SK-N-SH (cell line): ENCODE data around the gene CAPZA2. TPM values are rescaled to one million over a fixed set of nuclear protein-coding genes. Genes with fewer than 3 reads are reported as not detected.

Experiments used
- CTCF ChIA-PET: fragments of 300-600, 350-600 bp; formaldehyde crosslinking; extraction: SDS; loops from one replicate; lab custom pipeline; 2021; lab: Yijun Ruan, JAX
- POLR2A ChIA-PET: fragments of 350-600 bp; sonication (Branson Sonifier 250); formaldehyde crosslinking; extraction: SDS; loops from one replicate; lab custom pipeline; 2020; ENCODE audit warnings: antibody characterized with exemption, inconsistent platforms; lab: Yijun Ruan, JAX
- DNase-seq: peaks from one replicate; pipeline ENCODE4 v3.0.0; 2012
- H2AFZ ChIP-seq: fragments of 200-600 bp; sonication (generic); 2 replicates; pipeline ENCODE4 v1.8.1; 2016; ENCODE audit warnings: antibody characterized with exemption, mild to moderate bottlenecking, low read depth
- H3F3A ChIP-seq: fragments of 200-600 bp; sonication (generic); replicated peaks from 2 replicates; pipeline ENCODE3; 2016; ENCODE audit warnings: antibody characterized with exemption, mild to moderate bottlenecking; ENCODE audit not compliant: insufficient read depth
- H3K27ac ChIP-seq, 2 experiments: fragments of 200-500 bp in 1 of 2; fragments of 200-600 bp in 1 of 2; sonication (Bioruptor generic) in 1 of 2; sonication (generic), shearing (Covaris generic) in 1 of 2; 2 replicates each; pipeline versions ENCODE4 v1.5.1 to v1.6.1; 2014 to 2016; ENCODE audit warnings: low read depth in 2 of 2, inconsistent platforms in 1 of 2, low read length in 1 of 2, mild to moderate bottlenecking in 1 of 2, mixed read lengths in 1 of 2
- H3K27me3 ChIP-seq: fragments of 200-600 bp; sonication (generic), shearing (Covaris generic); 2 replicates; pipeline ENCODE4 v1.6.1; 2016; ENCODE audit warnings: mixed run types; ENCODE audit not compliant: insufficient read depth
- H3K36me3 ChIP-seq, 2 experiments: fragments of 200-500 bp in 1 of 2; fragments of 200-600 bp in 1 of 2; sonication (Bioruptor generic) in 1 of 2; sonication (generic) in 1 of 2; replicated peaks in 1 of 2; 2 replicates each; pipeline versions ENCODE3 to v1.5.1; 2014 to 2016; ENCODE audit warnings: low read length in 1 of 2, mild to moderate bottlenecking in 1 of 2; ENCODE audit not compliant: insufficient read depth in 2 of 2, control insufficient read depth in 1 of 2
- H3K4me1 ChIP-seq, 2 experiments: fragments of 200-500 bp in 1 of 2; fragments of 200-600 bp in 1 of 2; sonication (Bioruptor generic) in 1 of 2; sonication (generic), shearing (Covaris generic) in 1 of 2; 2 replicates each; pipeline versions ENCODE4 v1.5.1 to v1.6.1; 2014 to 2016; ENCODE audit warnings: low read depth in 1 of 2, low read length in 1 of 2, mixed run types in 1 of 2; ENCODE audit not compliant: insufficient read depth in 2 of 2, control insufficient read depth in 1 of 2
- H3K4me2 ChIP-seq: fragments of 200-600 bp; sonication (generic), shearing (Covaris generic); 2 replicates; pipeline ENCODE4 v1.6.1; 2017; ENCODE audit warnings: mixed run types
- H3K4me3 ChIP-seq, 2 experiments: fragments of 200-500 bp in 1 of 2; fragments of 200-600 bp in 1 of 2; sonication (Bioruptor generic) in 1 of 2; sonication (generic), shearing (Covaris generic) in 1 of 2; 2 replicates each; pipeline versions ENCODE4 v1.5.1 to v1.8.1; 2014 to 2016; ENCODE audit warnings: low read depth in 2 of 2, inconsistent platforms in 1 of 2, low read length in 1 of 2, mild to moderate bottlenecking in 1 of 2, mixed read lengths in 1 of 2, moderate library complexity in 1 of 2
- H3K79me2 ChIP-seq: fragments of 200-600 bp; sonication (generic); 2 replicates; pipeline ENCODE4 v1.8.1; 2017; ENCODE audit warnings: mild to moderate bottlenecking; ENCODE audit not compliant: insufficient read depth
- H3K9ac ChIP-seq: fragments of 200-600 bp; sonication (generic); 2 replicates; pipeline ENCODE4 v1.6.1; 2017; ENCODE audit warnings: mixed run types
- H3K9me2 ChIP-seq: fragments of 200-600 bp; sonication (generic); 2 replicates; pipeline ENCODE4 v1.6.1; 2017; ENCODE audit warnings: mixed run types
- H3K9me3 ChIP-seq: fragments of 200-600 bp; sonication (generic); 2 replicates; pipeline ENCODE4 v1.6.1; 2017; ENCODE audit warnings: mixed run types, mild to moderate bottlenecking, moderate library complexity
- H4K20me1 ChIP-seq: fragments of 200-600 bp; sonication (generic); 2 replicates; pipeline ENCODE4 v1.6.1; 2017; ENCODE audit warnings: mild to moderate bottlenecking, mixed run types; ENCODE audit not compliant: insufficient read depth
- CHD2 ChIP-seq: fragments of 150-350 bp; IDR thresholded peaks from 2 replicates; pipeline ENCODE4 v1.6.1; 2018; ENCODE audit warnings: low read length; ENCODE audit not compliant: partially characterized antibody
- CTCF ChIP-seq: fragments of 200-600 bp; sonication (generic); IDR thresholded peaks from 2 replicates; pipeline ENCODE4 v1.6.1; 2017; ENCODE audit warnings: antibody characterized with exemption, mild to moderate bottlenecking, moderate library complexity
- EZH2phosphoT487 ChIP-seq: fragments of 200-600 bp; sonication (generic); IDR thresholded peaks from 2 replicates; pipeline ENCODE4 v1.6.1; 2017; ENCODE audit warnings: low read depth, mixed run types, mild to moderate bottlenecking, antibody characterized with exemption, moderate library complexity, borderline replicate concordance
- GATA2 ChIP-seq: sonication (generic); formaldehyde crosslinking; IDR thresholded peaks from 2 replicates; pipeline ENCODE4 v1.5.0; 2020; ENCODE audit warnings: mild to moderate bottlenecking, missing genetic modification reagents
- IRF3 ChIP-seq: fragments of 150-350 bp; IDR thresholded peaks from 2 replicates; pipeline ENCODE4 v1.6.1; 2016; ENCODE audit warnings: mild to moderate bottlenecking, low read depth, low read length
- MEF2A ChIP-seq: IDR thresholded peaks from 2 replicates; pipeline ENCODE4 v1.4.0; 2012; ENCODE audit warnings: low read depth, borderline replicate concordance
- POLR2AphosphoS5 ChIP-seq: IDR thresholded peaks from 2 replicates; pipeline ENCODE4 v1.6.1; 2012; ENCODE audit warnings: low read depth, low read length
- RAD21 ChIP-seq: IDR thresholded peaks from 2 replicates; pipeline ENCODE4 v1.6.1; 2012; ENCODE audit warnings: mild to moderate bottlenecking, low read length
- RCOR1 ChIP-seq: fragments of 150-350 bp; IDR thresholded peaks from 2 replicates; pipeline ENCODE4 v1.6.1; 2017; ENCODE audit warnings: antibody characterized with exemption, low read length
- SMC3 ChIP-seq: IDR thresholded peaks from 2 replicates; pipeline ENCODE4 v1.6.1; 2012; ENCODE audit warnings: low read depth, low read length, improper control_type of control experiment
- TEAD4 ChIP-seq: IDR thresholded peaks from 2 replicates; pipeline ENCODE4 v1.4.0; 2012; ENCODE audit warnings: mild to moderate bottlenecking, borderline replicate concordance; ENCODE audit not compliant: insufficient read depth
- WGBS: methylation state at CpG from one replicate; pipeline ENCODE4 v1.1.6; 2017; ENCODE audit warnings: low lambda C conversion rate; 5-methylcytosine and 5-hydroxymethylcytosine counted together
- polyA plus RNA-seq, 3 experiments: library from polyadenylated mRNA; depleted of rRNA; stranded (reverse); fragments of >200 nt; gene quantifications; 2 replicates each; pipeline ENCODE4 v1.2.3, GENCODE V29; 2012
- TF ChIP-seq, protein P1 (sequence below): IDR thresholded peaks from 2 replicates; pipeline ENCODE4 v1.4.0; 2012; ENCODE audit warnings: low read depth

The CAPZA2 gene
- polyA plus RNA-seq, 1 of the 3 experiments (the other 2 are of a cell fraction) = 44.6 TPM

DNA sequence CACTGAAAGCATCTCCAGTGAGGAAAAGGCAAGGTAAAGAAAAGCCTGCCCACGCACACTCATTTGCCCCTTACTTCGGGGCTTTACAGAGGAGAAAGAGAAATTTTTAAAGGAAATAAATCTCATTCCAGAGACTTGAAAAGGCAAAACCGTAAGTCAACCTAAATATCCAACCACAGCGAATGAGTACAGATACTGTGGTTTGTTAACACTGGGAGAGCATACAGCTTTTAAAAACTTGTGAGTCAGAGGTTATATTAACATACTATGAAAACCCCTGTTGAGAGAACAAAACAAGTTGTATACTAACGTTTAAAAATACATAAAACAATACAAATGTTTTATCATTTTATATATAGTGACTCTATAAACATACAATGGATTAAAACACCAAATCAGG is 62.4 kb downstream of the CAPZA2 start:
- Histone ChIP-seq H3F3A (peaks cover 22% of the 10 kb centered on the region), H3K9me3 (no peaks in the 10 kb centered on the region), H2AFZ (no peak overlapping the region), H3K4me1 (no peaks in the 10 kb centered on the region), H4K20me1 (no peaks in the 10 kb centered on the region), H3K9ac (no peak overlapping the region), H3K4me2 (no peak overlapping the region), H3K36me3 (no peaks in the 10 kb centered on the region), H3K27ac (no peak overlapping the region), H3K4me3 (no peak overlapping the region), H3K9me2 (no peaks in the 10 kb centered on the region), H3K79me2 (no peaks in the 10 kb centered on the region), H3K27me3 (no peaks in the 10 kb centered on the region)
- 85% methylated on average over 5 of the region's 5 CpGs for WGBS
- no peak for DNase-seq
- TF ChIP-seq IRF3 = no peak
- no peak for TF ChIP-seq TEAD4
- TF ChIP-seq RCOR1 = no peak
- no peak for TF ChIP-seq EZH2phosphoT487
- ChIA-PET POLR2A (interaction anchor here (0.6 kb wide), 1 partner anchor 161 kb away, joined by 3 read pairs; no protein-coding TSS in a partner anchor), CTCF (interaction anchor here (0.7 to 13.4 kb wide), 6 partner anchors 17 to 234 kb away, joined by 3 to 219 read pairs (median 3); no protein-coding TSS in a partner anchor)

DNA sequence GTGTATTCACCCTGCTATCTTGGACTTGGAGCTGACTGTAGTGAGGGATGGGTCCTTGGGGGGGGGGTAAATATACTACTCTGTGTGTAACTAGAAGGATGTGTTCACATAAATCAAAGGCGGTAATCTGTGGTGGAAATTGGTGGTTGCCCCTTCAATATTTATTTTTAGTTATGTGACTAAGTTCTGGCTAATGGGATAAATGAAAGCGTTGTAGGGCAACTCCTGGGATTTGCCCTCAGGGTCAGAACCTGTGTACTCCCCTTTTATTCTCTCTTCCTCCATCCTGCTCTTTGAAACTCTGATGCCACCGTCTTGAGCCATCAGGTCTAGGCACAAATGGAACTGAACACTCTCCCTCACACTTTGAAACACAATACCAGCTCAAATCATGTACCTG is 66.6 kb downstream of the CAPZA2 start:
- no peak overlapping the region for H3K4me3 ChIP-seq
- CTCF ChIA-PET = interaction anchor here (0.6 to 13.4 kb wide), 10 partner anchors 9 to 192 kb away, joined by 3 to 219 read pairs (median 13); no protein-coding TSS in a partner anchor

GRCh38 chr7:116929914-116930913 is 67.8 kb downstream of the CAPZA2 start:
- Histone ChIP-seq H3K27me3 (no peaks in the 10 kb centered on the region), H3K4me2 (0 out of 2 replicates have a peak overlapping the region, but pooled peaks have one; percentile 16), H3K9me3 (no peaks in the 10 kb centered on the region), H3K4me1 (no peaks in the 10 kb centered on the region), H3K9me2 (no peaks in the 10 kb centered on the region), H2AFZ (peak overlapping the region; percentile 66; the same call in 1 of the 2 replicates), H3K9ac (no peak overlapping the region), H3K27ac (no peak overlapping the region)
- CTCF ChIA-PET = interaction anchor here (0.6 to 13.4 kb wide), 47 partner anchors 10 to 505 kb away, joined by 3 to 219 read pairs (median 5); partner anchors contain the start of genes CAPZA2 and ST7
- WGBS = 27% methylated on average over 25 of the region's 25 CpGs
- peak; percentile 80 for DNase-seq
- TF ChIP-seq RAD21 (peak; percentile 96), SMC3 (peak; percentile 93), MEF2A (no peak), RCOR1 (peak; percentile 67; the same call in 1 of the 2 replicates), POLR2AphosphoS5 (no peak), CTCF (peak; percentile 100), CHD2 (peak; percentile 44)
- TF ChIP-seq, protein P1, sequence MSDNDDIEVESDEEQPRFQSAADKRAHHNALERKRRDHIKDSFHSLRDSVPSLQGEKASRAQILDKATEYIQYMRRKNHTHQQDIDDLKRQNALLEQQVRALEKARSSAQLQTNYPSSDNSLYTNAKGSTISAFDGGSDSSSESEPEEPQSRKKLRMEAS = no peak
- TF ChIP-seq, all 33 proteins: peak for 5
- H3K79me2 ChIP-seq = no peaks in the 10 kb centered on the region
- no peaks in the 10 kb centered on the region for H4K20me1 ChIP-seq
- H3K36me3 ChIP-seq = no peaks in the 10 kb centered on the region
- H3F3A ChIP-seq = peaks cover 10% of the 10 kb centered on the region
- H3K4me3 ChIP-seq = no peak overlapping the region
- POLR2A ChIA-PET = no interaction called here

More for the DNA sequence above, 66.6 kb downstream of the CAPZA2 start:
- Histone ChIP-seq H3K9me3 (no peaks in the 10 kb centered on the region), H3K79me2 (no peaks in the 10 kb centered on the region), H4K20me1 (no peaks in the 10 kb centered on the region), H2AFZ (no peak overlapping the region), H3K27me3 (no peaks in the 10 kb centered on the region), H3K27ac (no peak overlapping the region), H3K4me1 (no peaks in the 10 kb centered on the region), H3K9ac (no peak overlapping the region), H3K9me2 (no peaks in the 10 kb centered on the region), H3K36me3 (no peaks in the 10 kb centered on the region), H3F3A (peaks cover 21% of the 10 kb centered on the region), H3K4me2 (no peak overlapping the region)
- POLR2A ChIA-PET = no interaction called here
- DNase-seq = no peak
- TF ChIP-seq GATA2 (CRISPR knock-in tag) = no peak
- WGBS = 54% methylated on average over 3 of the region's 3 CpGs
